GM23338 (cell line): ENCODE results near the gene RAB36. TPM values are rescaled to one million over a fixed set of nuclear protein-coding genes. Genes with fewer than 3 reads are reported as not detected.

Experiments used
- ATAC-seq: fragments of 200-7000 bp; cut with Tn5 transposase; 3 replicates; pipeline ENCODE4 v1.9.1; 2020
- DNase-seq: peaks from one replicate; pipeline ENCODE4 v3.0.0-alpha.2; 2015; ENCODE audit warnings: low spot score
- H2AFZ ChIP-seq: fragments of 200-600 bp; sonication (generic); 2 replicates; pipeline ENCODE4 v1.8.0; 2016; ENCODE audit warnings: antibody characterized with exemption, mild to moderate bottlenecking, moderate library complexity
- H3F3A ChIP-seq: fragments of 200-600 bp; sonication (generic); replicated peaks from 2 replicates; pipeline ENCODE4 v1.8.0; 2017; ENCODE audit warnings: antibody characterized with exemption, mixed run types, low read depth
- H3K27ac ChIP-seq: fragments of 200-600 bp; sonication (generic); 2 replicates; pipeline ENCODE4 v1.6.1; 2016; ENCODE audit warnings: low read depth
- H3K27me3 ChIP-seq: fragments of 200-600 bp; sonication (generic); 2 replicates; pipeline ENCODE4 v1.8.0; 2016; ENCODE audit warnings: mild to moderate bottlenecking, mixed run types, moderate library complexity; ENCODE audit not compliant: insufficient read depth
- H3K36me3 ChIP-seq: fragments of 200-600 bp; sonication (generic); 2 replicates; pipeline ENCODE4 v1.8.0; 2016; ENCODE audit warnings: mild to moderate bottlenecking; ENCODE audit not compliant: insufficient read depth
- H3K4me1 ChIP-seq: fragments of 200-600 bp; sonication (generic); 2 replicates; pipeline ENCODE4 v1.8.0; 2016; ENCODE audit warnings: mild to moderate bottlenecking, moderate library complexity; ENCODE audit not compliant: insufficient read depth
- H3K4me2 ChIP-seq: fragments of 200-600 bp; sonication (generic); 2 replicates; pipeline ENCODE4 v1.7.1; 2017; ENCODE audit warnings: mixed run types
- H3K4me3 ChIP-seq: fragments of 200-600 bp; sonication (generic); 2 replicates; pipeline ENCODE4 v1.6.1; 2016; ENCODE audit warnings: mixed run types
- H3K79me2 ChIP-seq: fragments of 200-600 bp; sonication (generic); replicated peaks from 2 replicates; pipeline ENCODE4 v1.8.0; 2017; ENCODE audit warnings: mild to moderate bottlenecking; ENCODE audit not compliant: insufficient read depth
- H3K9me2 ChIP-seq: fragments of 200-600 bp; sonication (generic); 2 replicates; pipeline ENCODE4 v1.8.0; 2017; ENCODE audit not compliant: insufficient read depth
- H4K20me1 ChIP-seq: fragments of 200-600 bp; sonication (generic); replicated peaks from 2 replicates; pipeline ENCODE4 v1.8.0; 2017; ENCODE audit warnings: mild to moderate bottlenecking; ENCODE audit not compliant: insufficient read depth
- H3K27ac Mint-ChIP-seq: 2 replicates; pipeline ENCODE4 v1.8.0; 2020; ENCODE audit warnings: inconsistent platforms, mild to moderate bottlenecking, moderate library complexity, mixed read lengths
- H3K27me3 Mint-ChIP-seq: 3 replicates; pipeline ENCODE4 v1.8.0; 2022; ENCODE audit warnings: low read depth, mild to moderate bottlenecking, moderate library complexity, mixed read lengths, inconsistent platforms; ENCODE audit not compliant: insufficient read depth, poor library complexity
- H3K36me3 Mint-ChIP-seq: 3 replicates; pipeline ENCODE4 v1.8.0; 2021; ENCODE audit warnings: low read depth, mild to moderate bottlenecking, inconsistent platforms, moderate library complexity, mixed read lengths
- H3K4me1 Mint-ChIP-seq: 3 replicates; pipeline ENCODE4 v1.8.0; 2020; ENCODE audit warnings: mild to moderate bottlenecking, inconsistent platforms, mixed read lengths
- H3K4me3 Mint-ChIP-seq: 3 replicates; pipeline ENCODE4 v1.8.0; 2021; ENCODE audit warnings: moderate library complexity, mild to moderate bottlenecking, inconsistent platforms, mixed read lengths
- H3K9me3 Mint-ChIP-seq: 3 replicates; pipeline ENCODE4 v1.8.0; 2020; ENCODE audit warnings: moderate library complexity, mild to moderate bottlenecking, inconsistent platforms, mixed read lengths
- CREB1 ChIP-seq: fragments of 250-450 bp; sonication (Bioruptor Pico); IDR thresholded peaks from 2 replicates; pipeline ENCODE4 v1.5.0; 2020; ENCODE audit warnings: low read depth, mild to moderate bottlenecking, moderate library complexity
- CTCF ChIP-seq, 2 experiments: fragments of 200-600 bp in 1 of 2; sonication (generic) in 1 of 2; conservative IDR thresholded peaks; 2 replicates each; pipeline versions ENCODE4 v1.5.1 to v1.6.1; 2016 to 2017; ENCODE audit warnings: antibody characterized with exemption in 2 of 2, low read depth in 2 of 2, mild to moderate bottlenecking in 2 of 2, moderate library complexity in 1 of 2
- ETS1 ChIP-seq: IDR thresholded peaks from 2 replicates; pipeline ENCODE4 v1.6.1; 2016; ENCODE audit warnings: antibody characterized with exemption
- EZH2 ChIP-seq: fragments of 200-600 bp; sonication (generic); IDR thresholded peaks from one replicate; pipeline ENCODE4 v1.8.0; 2017; ENCODE audit warnings: antibody characterized with exemption, mild to moderate bottlenecking, low read depth; ENCODE audit not compliant: unreplicated experiment
- JUNB ChIP-seq: IDR thresholded peaks from one replicate; pipeline ENCODE4 v1.6.1; 2016; ENCODE audit warnings: antibody characterized with exemption; ENCODE audit not compliant: unreplicated experiment
- POLR2AphosphoS5 ChIP-seq: IDR thresholded peaks from 2 replicates; pipeline ENCODE4 v1.6.1; 2016; ENCODE audit warnings: antibody characterized with exemption, low read depth
- REST ChIP-seq: IDR thresholded peaks from one replicate; pipeline ENCODE4 v1.6.1; 2018; ENCODE audit warnings: antibody characterized with exemption; ENCODE audit not compliant: unreplicated experiment
- STAT1 ChIP-seq: IDR thresholded peaks from one replicate; pipeline ENCODE4 v1.6.1; 2016; ENCODE audit warnings: antibody characterized with exemption; ENCODE audit not compliant: unreplicated experiment
- ZNF331 ChIP-seq: fragments of 250-450 bp; sonication (Bioruptor Pico); IDR thresholded peaks from 2 replicates; pipeline ENCODE4 v1.5.0; 2020; ENCODE audit warnings: low read depth, mild to moderate bottlenecking, moderate library complexity
- polyA plus RNA-seq: library from polyadenylated mRNA; unstranded; fragments of >200 nt; fragmentation: Nextera tagmentation; extraction: Ambion mirVana; gene quantifications from 2 replicates; pipeline ENCODE4 v1.2.1, GENCODE V29; 2016
- total RNA-seq: library from RNA; depleted of rRNA; stranded (reverse); fragments of >200 nt; shearing (Covaris generic); gene quantifications from 2 replicates; pipeline ENCODE4 v1.2.3, GENCODE V29; 2014

The RAB36 gene
- total and polyA plus RNA-seq, 2 experiments from 2014 or later, result 0.58 to 1.2 TPM

- H3K27ac ChIP-seq, result no peak overlapping the region
These were observed 40.0 kb upstream of the RAB36 start for GRCh38 chr22:23105304-23105703.

More at GRCh38 chr22:23105304-23105703, 40.0 kb upstream of the RAB36 start:
- H3F3A ChIP-seq, result no peaks in the 10 kb centered on the region
- TF ChIP-seq POLR2AphosphoS5 (no peak), ETS1 (no peak), STAT1 (no peak), ZNF331 (CRISPR knock-in tag) (no peak), CTCF (conservative IDR thresholded peaks at IDR 0.05; ENCODE audit: low read depth in 2 of 2) (no peak), JUNB (no peak), REST (no peak), EZH2 (no peak), CREB1 (no peak)
- Mint-ChIP-seq H3K4me1 (no peaks in the 10 kb centered on the region), H3K9me3 (no peaks in the 10 kb centered on the region), H3K27me3 (peaks cover 5% of the 10 kb centered on the region), H3K27ac (no peak overlapping the region), H3K36me3 (no peaks in the 10 kb centered on the region), H3K4me3 (no peak overlapping the region)
- no peaks in the 10 kb centered on the region; the same call in 1 of the 2 replicates for H4K20me1 ChIP-seq
- no peaks in the 10 kb centered on the region for H3K36me3 ChIP-seq
- no peaks in the 10 kb centered on the region for H3K4me1 ChIP-seq
- no peaks in the 10 kb centered on the region for H3K79me2 ChIP-seq
- no peak for DNase-seq
- H3K4me3 ChIP-seq, result no peak overlapping the region
- no peaks in the 10 kb centered on the region for H3K9me2 ChIP-seq
- H3K27me3 ChIP-seq, result no peaks in the 10 kb centered on the region
- H3K4me2 ChIP-seq, result no peak overlapping the region
- ATAC-seq, result no peak
- no peak overlapping the region for H2AFZ ChIP-seq
